GM23248 (cell line): ENCODE data around the gene PARD3B. TPM values are rescaled to one million over a fixed set of nuclear protein-coding genes. Genes with fewer than 3 reads are reported as not detected.

Experiments
- DNase-seq: peaks from one replicate; pipeline ENCODE4 v3.0.0-alpha.2; 2015
- H2AFZ ChIP-seq: fragments of 200-600 bp; sonication (generic); 2 replicates; pipeline ENCODE4 v1.6.1; 2016; ENCODE audit warnings: antibody characterized with exemption
- H3F3A ChIP-seq: fragments of 200-600 bp; sonication (generic); 2 replicates; pipeline ENCODE4 v1.6.1; 2016; ENCODE audit warnings: mild to moderate bottlenecking, antibody characterized with exemption, mixed run types; ENCODE audit not compliant: insufficient read depth
- H3K27ac ChIP-seq: fragments of 200-600 bp; sonication (generic); 2 replicates; pipeline ENCODE4 v1.5.1; 2016; ENCODE audit warnings: mild to moderate bottlenecking
- H3K27me3 ChIP-seq: fragments of 200-600 bp; sonication (generic); replicated peaks from 2 replicates; pipeline ENCODE4 v1.6.1; 2016; ENCODE audit warnings: mild to moderate bottlenecking; ENCODE audit not compliant: insufficient read depth
- H3K36me3 ChIP-seq: fragments of 200-600 bp; sonication (generic); 2 replicates; pipeline ENCODE4 v1.6.1; 2016; ENCODE audit warnings: low read depth, mild to moderate bottlenecking
- H3K4me1 ChIP-seq: fragments of 200-600 bp; sonication (generic); 2 replicates; pipeline ENCODE4 v1.6.1; 2016; ENCODE audit warnings: mild to moderate bottlenecking; ENCODE audit not compliant: insufficient read depth
- H3K4me2 ChIP-seq: fragments of 200-600 bp; sonication (generic); one replicate; pipeline ENCODE4 v1.6.1; 2016; ENCODE audit warnings: mild to moderate bottlenecking; ENCODE audit not compliant: unreplicated experiment
- H3K4me3 ChIP-seq: fragments of 200-600 bp; sonication (generic); 2 replicates; pipeline ENCODE4 v1.5.1; 2016; ENCODE audit warnings: mild to moderate bottlenecking
- H3K79me2 ChIP-seq: fragments of 200-600 bp; sonication (generic); 2 replicates; pipeline ENCODE4 v1.6.1; 2016; ENCODE audit warnings: mild to moderate bottlenecking; ENCODE audit not compliant: insufficient read depth
- H3K9ac ChIP-seq: fragments of 200-600 bp; sonication (generic); 2 replicates; pipeline ENCODE4 v1.6.1; 2016; ENCODE audit warnings: mild to moderate bottlenecking
- H3K9me2 ChIP-seq: fragments of 200-600 bp; sonication (generic); 2 replicates; pipeline ENCODE4 v1.6.1; 2016; ENCODE audit warnings: mixed run types, mild to moderate bottlenecking, moderate library complexity; ENCODE audit not compliant: insufficient read depth
- H3K9me3 ChIP-seq: fragments of 200-600 bp; sonication (generic); one replicate; pipeline ENCODE4 v1.6.1; 2017; ENCODE audit warnings: low read depth
- H4K20me1 ChIP-seq: fragments of 200-600 bp; sonication (generic); 2 replicates; pipeline ENCODE4 v1.6.0; 2016; ENCODE audit not compliant: insufficient read depth
- EZH2 ChIP-seq: fragments of 200-600 bp; sonication (generic); IDR thresholded peaks from 2 replicates; pipeline ENCODE4 v1.6.1; 2018; ENCODE audit warnings: antibody characterized with exemption, mild to moderate bottlenecking; ENCODE audit not compliant: insufficient read depth, poor library complexity, severe bottlenecking
- EZH2phosphoT487 ChIP-seq: fragments of 200-600 bp; sonication (generic); IDR thresholded peaks from 2 replicates; pipeline ENCODE4 v1.6.1; 2018; ENCODE audit warnings: antibody characterized with exemption, moderate library complexity, mild to moderate bottlenecking, low read depth; ENCODE audit not compliant: insufficient read depth
- WGBS, 2 experiments: methylation state at CpG; one replicate each; pipeline ENCODE4 v1.1.6; 2015 to 2017; ENCODE audit warnings: low lambda C conversion rate in 2 of 2, low coverage in 1 of 2; ENCODE audit errors: missing lambda C conversion rate in 2 of 2; 5-methylcytosine and 5-hydroxymethylcytosine counted together
- in situ Hi-C: fragments of 300-500 bp; cut with MboI; formaldehyde crosslinking; loops from 2 replicates; pipeline ENCODE4 v1.15.0; 2020
- polyA plus RNA-seq: library from polyadenylated mRNA; unstranded; fragments of >200 nt; fragmentation: Nextera tagmentation; extraction: Ambion mirVana; gene quantifications from 2 replicates; pipeline ENCODE4 v1.2.1, GENCODE V29; 2016
- total RNA-seq: library from RNA; depleted of rRNA; stranded (reverse); fragments of >200 nt; shearing (Covaris generic); gene quantifications from 2 replicates; pipeline ENCODE4 v1.2.3, GENCODE V29; 2014

PARD3B gene
- total and polyA plus RNA-seq, 2 experiments from 2014 or later, result 2.5 to 6.9 TPM

DNA sequence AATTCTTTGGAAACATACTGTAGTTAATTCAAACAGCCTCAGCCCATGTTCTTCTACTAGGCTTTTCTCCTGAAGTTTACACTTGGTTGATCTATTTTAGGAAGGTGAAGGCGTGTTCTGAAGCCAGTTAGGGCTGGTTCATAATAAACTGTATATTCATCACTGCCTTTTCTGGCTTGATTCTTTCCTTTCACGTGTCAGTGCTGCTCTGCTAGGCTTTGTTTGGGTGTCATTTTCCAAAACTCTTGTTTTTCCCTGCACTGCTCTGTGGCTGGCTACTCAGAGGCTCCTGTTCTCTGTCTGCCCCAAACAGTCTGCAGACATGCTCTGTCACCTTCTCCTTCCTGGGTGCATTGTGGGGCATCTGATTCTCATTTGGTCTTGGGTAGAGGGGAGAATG lies 136.1 kb downstream of the PARD3B start:
- no peaks in the 10 kb centered on the region for H3K9me3 ChIP-seq
- H2AFZ ChIP-seq, result no peak overlapping the region; the same call in 1 of the 2 replicates
- peaks cover 30% of the 10 kb centered on the region for H3K4me1 ChIP-seq
- H3F3A ChIP-seq, result no peaks in the 10 kb centered on the region
- WGBS, 2 experiments, result 38 to 46% methylated on average over 2 of the region's 2 CpGs
- DNase-seq, result peak; percentile 42
- H4K20me1 ChIP-seq, result no peaks in the 10 kb centered on the region
- TF ChIP-seq EZH2 (no peak), EZH2phosphoT487 (no peak)
- H3K4me3 ChIP-seq, result no peak overlapping the region
- no peaks in the 10 kb centered on the region for H3K79me2 ChIP-seq
- H3K27me3 ChIP-seq, result no peaks in the 10 kb centered on the region
- in situ Hi-C loops, result no loop called here
- H3K4me2 ChIP-seq, result peak overlapping the region; percentile 3
- H3K9me2 ChIP-seq, result no peaks in the 10 kb centered on the region
- no peak overlapping the region for H3K27ac ChIP-seq
- no peak overlapping the region for H3K9ac ChIP-seq
- no peaks in the 10 kb centered on the region for H3K36me3 ChIP-seq

GRCh38 chr2:204683384-204683783 lies 138.1 kb downstream of the PARD3B start:
- no peak for DNase-seq
- Histone ChIP-seq H2AFZ (no peak overlapping the region), H3K9ac (no peak overlapping the region), H4K20me1 (no peaks in the 10 kb centered on the region), H3K4me2 (no peak overlapping the region), H3K79me2 (no peaks in the 10 kb centered on the region), H3K9me2 (no peaks in the 10 kb centered on the region), H3K9me3 (no peaks in the 10 kb centered on the region), H3F3A (no peaks in the 10 kb centered on the region), H3K27me3 (no peaks in the 10 kb centered on the region), H3K36me3 (no peaks in the 10 kb centered on the region), H3K27ac (no peak overlapping the region), H3K4me3 (no peak overlapping the region), H3K4me1 (peaks cover 46% of the 10 kb centered on the region)
- 98 to 100% methylated on average over 1 of the region's 1 CpG for WGBS, 2 experiments
- TF ChIP-seq EZH2, result no peak
- TF ChIP-seq EZH2phosphoT487, result no peak
- in situ Hi-C loops, result no loop called here

GRCh38 chr2:204686406-204686805 lies 141.1 kb downstream of the PARD3B start:
- no peaks in the 10 kb centered on the region for H3K9me3 ChIP-seq
- H3K27ac ChIP-seq, result no peak overlapping the region
- peak; percentile 58 for DNase-seq
- peak overlapping the region; percentile 64 for H3K4me2 ChIP-seq
- H3K9me2 ChIP-seq, result no peaks in the 10 kb centered on the region
- no peaks in the 10 kb centered on the region for H3K27me3 ChIP-seq
- no peak overlapping the region for H3K4me3 ChIP-seq
- H3K4me1 ChIP-seq, result peaks cover 28% of the 10 kb centered on the region
- H4K20me1 ChIP-seq, result no peaks in the 10 kb centered on the region
- no peaks in the 10 kb centered on the region for H3K36me3 ChIP-seq
- H3K79me2 ChIP-seq, result no peaks in the 10 kb centered on the region
- no peak for TF ChIP-seq EZH2
- no peak for TF ChIP-seq EZH2phosphoT487
- WGBS, 2 experiments, result 6 to 8% methylated on average over 3 of the region's 3 CpGs
- 0 out of 2 replicates have a peak overlapping the region, but pooled peaks have one; percentile 4 for H2AFZ ChIP-seq
- no peaks in the 10 kb centered on the region for H3F3A ChIP-seq
- H3K9ac ChIP-seq, result no peak overlapping the region
- in situ Hi-C loops, result no loop called here

DNA sequence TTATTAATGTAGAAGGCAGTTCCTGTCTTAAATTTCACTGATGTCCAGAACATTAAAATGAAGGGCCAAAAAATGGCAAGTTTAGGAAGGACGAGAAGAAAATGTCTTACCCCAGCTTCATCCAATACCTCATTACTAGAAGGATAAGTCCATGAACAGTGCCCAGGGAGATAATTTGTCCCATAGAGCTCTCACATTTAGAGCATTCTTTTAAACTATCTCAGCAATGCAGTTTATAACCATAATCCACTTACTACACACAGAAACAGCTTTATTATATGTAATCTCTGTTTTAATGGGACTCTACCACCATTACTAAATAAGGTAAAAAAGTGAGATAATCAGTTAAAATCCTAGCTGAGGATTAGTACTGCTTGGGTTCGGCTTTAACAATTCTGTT lies 142.5 kb downstream of the PARD3B start:
- Histone ChIP-seq H3K79me2 (no peaks in the 10 kb centered on the region), H4K20me1 (no peaks in the 10 kb centered on the region), H3K9me2 (no peaks in the 10 kb centered on the region), H3K9ac (no peak overlapping the region), H3K27ac (no peak overlapping the region), H2AFZ (no peak overlapping the region), H3F3A (no peaks in the 10 kb centered on the region), H3K4me2 (no peak overlapping the region), H3K27me3 (no peaks in the 10 kb centered on the region), H3K9me3 (no peaks in the 10 kb centered on the region), H3K36me3 (no peaks in the 10 kb centered on the region), H3K4me1 (peaks cover 28% of the 10 kb centered on the region), H3K4me3 (no peak overlapping the region)
- no peak for DNase-seq
- in situ Hi-C loops, result no loop called here
- TF ChIP-seq EZH2phosphoT487 (no peak), EZH2 (no peak)
- WGBS, 2 experiments, result 86 to 94% methylated on average over 2 of the region's 2 CpGs
